DOHH2 (cell line): ENCODE data around the gene KRT31.

ENCODE experiments used
- H3F3A ChIP-seq: fragments of 200-600 bp; sonication (generic), shearing (Covaris generic); 2 replicates; pipeline ENCODE4 v1.6.0; 2016; ENCODE audit warnings: antibody characterized with exemption, mild to moderate bottlenecking; ENCODE audit not compliant: control insufficient read depth, insufficient read depth
- H3K27ac ChIP-seq: fragments of 200-600 bp; sonication (generic); 2 replicates; pipeline ENCODE4 v1.5.1; 2014; ENCODE audit warnings: low read depth, mild to moderate bottlenecking, low read length, moderate library complexity
- H3K27me3 ChIP-seq: fragments of 200-600 bp; sonication (generic); 2 replicates; pipeline ENCODE4 v1.6.1; 2014; ENCODE audit warnings: mild to moderate bottlenecking, low read length, mixed read lengths; ENCODE audit not compliant: control insufficient read depth
- H3K36me3 ChIP-seq: fragments of 200-600 bp; sonication (generic); 2 replicates; pipeline ENCODE4 v1.6.1; 2014; ENCODE audit warnings: mild to moderate bottlenecking, low read length, moderate library complexity, mixed read lengths; ENCODE audit not compliant: control insufficient read depth
- H3K4me1 ChIP-seq: fragments of 200-600 bp; sonication (generic); 2 replicates; pipeline ENCODE4 v1.6.1; 2014; ENCODE audit warnings: mild to moderate bottlenecking, low read length, mixed read lengths; ENCODE audit not compliant: control insufficient read depth
- H3K4me2 ChIP-seq: fragments of 200-600 bp; sonication (generic); 2 replicates; pipeline ENCODE4 v1.6.0; 2014; ENCODE audit warnings: mild to moderate bottlenecking, low read length, moderate library complexity
- H3K4me3 ChIP-seq: fragments of 200-600 bp; sonication (generic); 2 replicates; pipeline ENCODE4 v1.5.1; 2014; ENCODE audit warnings: mild to moderate bottlenecking, low read length, mixed read lengths
- H3K79me2 ChIP-seq: fragments of 200-600 bp; sonication (generic); 2 replicates; pipeline ENCODE4 v1.6.1; 2014; ENCODE audit warnings: mild to moderate bottlenecking, low read length, mixed read lengths; ENCODE audit not compliant: control insufficient read depth
- H3K9me2 ChIP-seq: fragments of 200-600 bp; sonication (generic); replicated peaks from 2 replicates; pipeline ENCODE4 v1.6.1; 2014; ENCODE audit warnings: mild to moderate bottlenecking, low read length, mixed read lengths; ENCODE audit not compliant: control insufficient read depth
- H3K9me3 ChIP-seq: fragments of 200-600 bp; sonication (generic); 2 replicates; pipeline ENCODE4 v1.6.1; 2014; ENCODE audit warnings: antibody characterized with exemption, low read length, mixed read lengths; ENCODE audit not compliant: control insufficient read depth, insufficient read depth
- H4K20me1 ChIP-seq: fragments of 200-600 bp; sonication (generic); 2 replicates; pipeline ENCODE4 v1.6.0; 2014; ENCODE audit warnings: low read depth, mild to moderate bottlenecking, antibody characterized with exemption, low read length, moderate library complexity; ENCODE audit not compliant: control insufficient read depth, insufficient read depth
- CTCF ChIP-seq: fragments of 200-600 bp; sonication (generic); IDR thresholded peaks from one replicate; pipeline ENCODE4 v1.5.1; 2014; ENCODE audit warnings: antibody characterized with exemption, mild to moderate bottlenecking, low read depth, low read length; ENCODE audit not compliant: poor library complexity, severe bottlenecking
- EZH2phosphoT487 ChIP-seq: fragments of 200-600 bp; sonication (generic); IDR thresholded peaks from 2 replicates; pipeline ENCODE4 v1.6.1; 2017; ENCODE audit warnings: borderline replicate concordance, mild to moderate bottlenecking, antibody characterized with exemption, low read length, moderate library complexity, mixed read lengths

The KRT31 gene

GRCh38 chr17:41421116-41421515, 23.7 kb upstream of the KRT31 start:
- H3K27ac ChIP-seq = no peak overlapping the region

GRCh38 chr17:41420134-41420533, 22.7 kb upstream of the KRT31 start:
- H3K9me3 ChIP-seq = no peaks in the 10 kb centered on the region
- H3K36me3 ChIP-seq = no peaks in the 10 kb centered on the region
- no peak overlapping the region for H3K4me2 ChIP-seq
- no peak overlapping the region for H3K4me3 ChIP-seq
- no peaks in the 10 kb centered on the region for H3K4me1 ChIP-seq
- TF ChIP-seq CTCF = no peak
- TF ChIP-seq EZH2phosphoT487 = no peak
- H3K9me2 ChIP-seq = no peaks in the 10 kb centered on the region
- no peaks in the 10 kb centered on the region for H3K79me2 ChIP-seq
- no peak overlapping the region for H3K27ac ChIP-seq
- H3F3A ChIP-seq = no peaks in the 10 kb centered on the region
- no peaks in the 10 kb centered on the region for H3K27me3 ChIP-seq
- no peaks in the 10 kb centered on the region for H4K20me1 ChIP-seq

More at GRCh38 chr17:41421116-41421515, 23.7 kb upstream of the KRT31 start:
- H3K79me2 ChIP-seq = no peaks in the 10 kb centered on the region
- no peaks in the 10 kb centered on the region for H3K9me2 ChIP-seq
- H3K4me3 ChIP-seq = no peak overlapping the region
- no peaks in the 10 kb centered on the region for H3F3A ChIP-seq
- no peak overlapping the region for H3K4me2 ChIP-seq
- no peaks in the 10 kb centered on the region for H3K4me1 ChIP-seq
- no peaks in the 10 kb centered on the region for H3K27me3 ChIP-seq
- no peaks in the 10 kb centered on the region for H4K20me1 ChIP-seq
- no peaks in the 10 kb centered on the region for H3K36me3 ChIP-seq
- no peaks in the 10 kb centered on the region for H3K9me3 ChIP-seq
- TF ChIP-seq EZH2phosphoT487 (no peak), CTCF (no peak)

- Histone ChIP-seq H3K9me3 (no peaks in the 10 kb centered on the region), H3K4me2 (no peak overlapping the region), H3K4me3 (no peak overlapping the region), H4K20me1 (no peaks in the 10 kb centered on the region), H3K9me2 (no peaks in the 10 kb centered on the region), H3K27ac (no peak overlapping the region), H3K27me3 (no peaks in the 10 kb centered on the region), H3K36me3 (no peaks in the 10 kb centered on the region), H3F3A (no peaks in the 10 kb centered on the region), H3K4me1 (no peaks in the 10 kb centered on the region), H3K79me2 (no peaks in the 10 kb centered on the region)
- TF ChIP-seq CTCF (no peak), EZH2phosphoT487 (no peak)
Measured at GRCh38 chr17:41419716-41420115, 22.3 kb upstream of the KRT31 start.
